H1 (cell line): ENCODE data around the gene NEK2. TPM values are rescaled to one million over a fixed set of nuclear protein-coding genes. Genes with fewer than 3 reads are reported as not detected.

Experiments used
- CHD7 ChIP-seq: fragments of 300-600 bp; sonication (generic); IDR thresholded peaks from 2 replicates; pipeline ENCODE4 v1.7.1; 2012; ENCODE audit warnings: low read length, moderate library complexity, mild to moderate bottlenecking, inconsistent platforms; ENCODE audit not compliant: insufficient replicate concordance
- NANOG ChIP-seq: IDR thresholded peaks from 2 replicates; pipeline ENCODE4 v1.6.1; 2011; ENCODE audit warnings: low read length, low read depth, mild to moderate bottlenecking, inconsistent platforms; ENCODE audit not compliant: insufficient read depth, poor library complexity, severe bottlenecking
- POU5F1 ChIP-seq: IDR thresholded peaks from 2 replicates; pipeline ENCODE4 v1.6.1; 2011; ENCODE audit warnings: low read depth, mild to moderate bottlenecking, low read length, moderate library complexity
- RNF2 ChIP-seq: fragments of 200-900, 300-1000 bp; sonication (generic); IDR thresholded peaks from 2 replicates; pipeline ENCODE4 v1.7.1; 2016; ENCODE audit warnings: borderline replicate concordance, low read depth, mild to moderate bottlenecking, antibody characterized with exemption, low read length; ENCODE audit not compliant: poor library complexity, severe bottlenecking; ENCODE audit errors: missing control alignments
- SRF ChIP-seq: IDR thresholded peaks from 2 replicates; pipeline ENCODE4 v1.6.1; 2011; ENCODE audit warnings: mild to moderate bottlenecking, low read depth, low read length, moderate library complexity
- polyA plus RNA-seq, 7 experiments: library from polyadenylated mRNA; depleted of rRNA in 3 of 7; stranded (reverse) in 5 of 7; unstranded in 2 of 7; fragments of >200 nt in 5 of 7; fragments of 200-250 nt in 2 of 7; gene quantifications; 1 replicate in 5 of 7; 2 replicates in 1 of 7; 4 replicates in 1 of 7; pipeline versions ENCODE4 v1.2.1 to v1.2.3, GENCODE V29; 2011 to 2013; ENCODE audit warnings: missing spikeins in 2 of 7, mixed read lengths in 2 of 7
- total RNA-seq: library from RNA; stranded (reverse); fragmentation: NEBNext Ultra II Directional; extraction: Animal tissue kit (Norgen Biotek cat#: 25700); gene quantifications from 2 replicates; pipeline ENCODE4 v1.2.1, GENCODE V29; 2021
- TF ChIP-seq, protein P1 (sequence below): IDR thresholded peaks from 2 replicates; pipeline ENCODE4 v1.6.1; 2012; ENCODE audit warnings: inconsistent platforms

NEK2 gene
- total and polyA plus RNA-seq, 2 of the 8 experiments (the other 6 are each of a cell fraction or from before 2014, with no cell fraction given), result 8.4 to 22.9 TPM

GRCh38 chr1:211632117-211632807, 43.2 kb downstream of the NEK2 start (continued):
- TF ChIP-seq RNF2 (no peak), NANOG (no peak), SRF (no peak), CHD7 (no peak), POU5F1 (no peak)
- TF ChIP-seq, protein P1, sequence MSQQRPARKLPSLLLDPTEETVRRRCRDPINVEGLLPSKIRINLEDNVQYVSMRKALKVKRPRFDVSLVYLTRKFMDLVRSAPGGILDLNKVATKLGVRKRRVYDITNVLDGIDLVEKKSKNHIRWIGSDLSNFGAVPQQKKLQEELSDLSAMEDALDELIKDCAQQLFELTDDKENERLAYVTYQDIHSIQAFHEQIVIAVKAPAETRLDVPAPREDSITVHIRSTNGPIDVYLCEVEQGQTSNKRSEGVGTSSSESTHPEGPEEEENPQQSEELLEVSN, result no peak
- TF ChIP-seq, all 59 proteins: peak for 0
